ENCODE data around the gene SPEG. TPM values are rescaled to one million over a fixed set of nuclear protein-coding genes. Genes with fewer than 3 reads are reported as not detected.

Gene SPEG
- total and polyA plus RNA-seq, 2 of the 8 experiments (the other 6 are each of a cell fraction or from before 2014, with no cell fraction given) = 19.9 to 32.0 TPM

DNA sequence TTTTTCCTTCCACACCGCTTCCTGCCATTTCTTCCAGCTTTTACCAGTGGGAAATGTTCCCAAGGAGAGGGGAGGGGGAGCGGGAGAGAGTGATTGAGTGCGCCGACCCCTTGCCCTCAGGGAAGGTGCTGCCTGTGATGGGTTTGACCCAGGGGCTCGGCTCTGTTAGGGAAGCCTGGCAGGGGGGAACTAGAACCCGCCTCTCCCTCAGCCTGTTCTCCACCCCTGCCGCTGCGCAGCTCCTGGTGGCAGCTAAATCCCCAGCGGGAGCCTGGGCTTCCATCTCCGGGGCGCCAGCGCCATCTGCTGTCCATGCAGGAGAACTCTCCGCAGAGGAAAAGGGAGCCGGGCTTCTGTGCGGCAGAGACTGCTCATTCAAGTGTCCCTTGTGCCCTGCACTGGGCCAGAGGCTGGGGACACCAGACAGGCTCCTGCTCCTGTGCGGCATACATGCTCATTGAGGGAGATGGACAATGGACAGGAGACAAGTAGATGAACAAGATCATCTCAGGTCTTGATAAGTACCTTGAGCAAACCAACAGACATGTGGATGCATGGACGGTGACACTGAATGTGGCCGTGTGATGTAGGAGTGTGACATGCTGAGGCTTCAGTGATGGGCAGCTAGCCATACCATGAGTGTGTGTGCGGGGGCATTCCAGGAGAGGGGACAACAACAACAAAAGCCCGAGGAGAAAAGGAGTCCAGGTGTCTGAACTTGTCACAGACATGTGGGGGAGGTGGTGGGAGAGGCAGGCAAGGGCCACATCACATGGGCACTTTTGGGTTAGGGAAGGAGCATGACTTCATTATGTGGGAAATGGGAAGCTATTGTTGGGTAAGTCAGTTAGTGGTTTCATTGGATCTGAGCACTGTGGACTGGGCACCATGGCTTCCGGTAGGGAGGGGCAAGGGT, 95.7 kb downstream of the SPEG start:
- no peak overlapping the region for H3K23ac ChIP-seq (ENCODE audit: insufficient read length)
- no peaks in the 10 kb centered on the region for H3K79me2 ChIP-seq (ENCODE audit: control insufficient read depth in 1 of 2, insufficient read depth in 2 of 2, low read length in 2 of 2)
- H3K9me3 ChIP-seq (ENCODE audit: insufficient read depth in 2 of 2, low read depth in 1 of 2, low read length in 1 of 2) = no peaks in the 10 kb centered on the region
- no peak overlapping the region for H2AK5ac ChIP-seq (ENCODE audit: low read depth, low read length)
- peaks cover 0 to 24% (median 10%) of the 10 kb centered on the region in 4 experiments; a peak in 6 of 7 replicates for H3K27me3 ChIP-seq (replicated peaks in 1 of 4; ENCODE audit: control insufficient read depth in 3 of 4, extremely low read depth in 1 of 4, insufficient read depth in 3 of 4, low read length in 3 of 4)
- H3K79me1 ChIP-seq (ENCODE audit: low read depth, low read length) = no peaks in the 10 kb centered on the region
- CTCF ChIA-PET (ENCODE audit: partially characterized antibody) = interaction anchor here (0.7 to 113.1 kb wide), 42 partner anchors 3 to 492 kb away, joined by 3 to 7248 read pairs (median 4); partner anchors contain the start of genes ASIC4, CHPF, DES and GMPPA
- peaks cover 1% of the 10 kb centered on the region; the same call in 1 of the 2 replicates for H3K23me2 ChIP-seq (ENCODE audit: low read depth, low read length)
- no peaks in the 10 kb centered on the region for H3K36me3 ChIP-seq (ENCODE audit: control insufficient read depth in 2 of 4, insufficient read depth in 4 of 4, low read length in 3 of 4)
- no peak overlapping the region for H2BK120ac ChIP-seq (replicated peaks; ENCODE audit: low read depth, low read length)
- H2BK12ac ChIP-seq (ENCODE audit: low read depth, low read length) = peak overlapping the region; percentile 32; the same call in 1 of the 2 replicates
- H3K27ac ChIP-seq (ENCODE audit: low read depth, low read length) = no peak overlapping the region
- no peak overlapping the region for H3K18ac ChIP-seq (ENCODE audit: extremely low read depth, low read length)
- no peak overlapping the region for H3K56ac ChIP-seq (replicated peaks; ENCODE audit: insufficient read length, low read depth, low read length)
- H2BK20ac ChIP-seq (ENCODE audit: low read length) = peak overlapping the region; percentile 11
- H4K8ac ChIP-seq (ENCODE audit: extremely low read depth, insufficient read depth, low read length) = no peak overlapping the region
- H4K91ac ChIP-seq (replicated peaks; ENCODE audit: insufficient read length, low read length) = no peak overlapping the region
- no peak overlapping the region for H3K9ac ChIP-seq (replicated peaks in 1 of 4; ENCODE audit: extremely low read depth in 1 of 4, low read depth in 3 of 4, low read length in 3 of 4)
- H4K20me1 ChIP-seq (replicated peaks in 1 of 2; ENCODE audit: control insufficient read depth in 1 of 2, insufficient read depth in 2 of 2, low read length in 2 of 2) = no peaks in the 10 kb centered on the region
- H3K4me2 ChIP-seq (ENCODE audit: insufficient read depth in 1 of 2, low read depth in 2 of 2, low read length in 2 of 2) = peak overlapping the region; percentile 4 to 71
- WGBS, 2 experiments (ENCODE audit: extremely low coverage in 1 of 2, insufficient coverage in 1 of 2, insufficient read length in 1 of 2, insufficient replicate concordance in 2 of 2, low coverage in 1 of 2, low lambda C conversion rate in 2 of 2, missing lambda C conversion rate in 1 of 2) = 20% methylated on average over 21 of the region's 21 CpGs; no CpG with 5 or more reads in 1 of the 2 experiments
- no peak overlapping the region for H3K4ac ChIP-seq (replicated peaks; ENCODE audit: insufficient read length, low read depth, low read length)
- no peak overlapping the region for H2AFZ ChIP-seq (ENCODE audit: low read length)
- H3K14ac ChIP-seq (ENCODE audit: insufficient read length) = no peak overlapping the region
- peak overlapping the region in 2 of 4 experiments; percentile 22 to 56; a peak in 4 of 8 replicates for H3K4me3 ChIP-seq (ENCODE audit: extremely low read depth in 1 of 4, insufficient read depth in 2 of 4, low read depth in 3 of 4, low read length in 4 of 4)
- POLR2A ChIA-PET (ENCODE audit: partially characterized antibody) = interaction anchor here (0.7 to 3.8 kb wide), 19 partner anchors 11 to 142 kb away, joined by 3 to 16 read pairs (median 3); partner anchors contain the start of genes CHPF, DNPEP and TMEM198
- 0 out of 2 replicates have a peak overlapping the region, but pooled peaks have one; percentile 61 for H2BK5ac ChIP-seq (ENCODE audit: low read depth, low read length)
- FAIRE-seq = peak; percentile 60
- no peak overlapping the region for H4K5ac ChIP-seq (ENCODE audit: insufficient read length, low read depth, low read length)
- peak overlapping the region; percentile 66 for H2BK15ac ChIP-seq (ENCODE audit: low read length)
- peak in 1 of 2 experiments; percentile 97 for DNase-seq (ENCODE audit: low read depth in 1 of 2, low spot score in 2 of 2)
- peaks cover 0 to 8% (median 3%) of the 10 kb centered on the region in 4 experiments; a peak in 4 of 7 replicates for H3K4me1 ChIP-seq (replicated peaks in 1 of 4; ENCODE audit: control insufficient read depth in 3 of 4, insufficient read depth in 4 of 4, low read length in 3 of 4)
- TF ChIP-seq POLR2A (IDR thresholded peaks at IDR 0.05; ENCODE audit: control extremely low read depth in 1 of 2, low read depth in 2 of 2, low read length in 2 of 2) = no peak
- TF ChIP-seq TCF12 (IDR thresholded peaks at IDR 0.05; ENCODE audit: low read depth, low read length) = no peak
- TF ChIP-seq ZNF274 (IDR thresholded peaks at IDR 0.05; ENCODE audit: borderline replicate concordance, extremely low read depth, low read length) = no peak
- TF ChIP-seq BRCA1 (IDR thresholded peaks at IDR 0.05; ENCODE audit: low read depth, low read length) = no peak
- no peak for TF ChIP-seq KDM5A (IDR thresholded peaks at IDR 0.05; ENCODE audit: low read length)
- TF ChIP-seq EP300 (IDR thresholded peaks at IDR 0.05; ENCODE audit: borderline replicate concordance in 1 of 2, low read depth in 2 of 2, low read length in 2 of 2) = no peak
- no peak for TF ChIP-seq EGR1 (IDR thresholded peaks at IDR 0.05; ENCODE audit: borderline replicate concordance, low read depth, low read length)
- peak; percentile 68 for TF ChIP-seq YY1 (IDR thresholded peaks at IDR 0.05; ENCODE audit: low read depth, low read length)
- no peak for TF ChIP-seq RNF2 (IDR thresholded peaks at IDR 0.05; ENCODE audit: borderline replicate concordance, low read depth, low read length, missing control alignments, poor library complexity, severe bottlenecking)
- no peak for TF ChIP-seq SIX5 (IDR thresholded peaks at IDR 0.05; ENCODE audit: low read depth, low read length)
- no peak for TF ChIP-seq TAF7 (optimal IDR thresholded peaks at IDR 0.05; ENCODE audit: borderline replicate concordance, low read depth, low read length)
